GF-D8 (cell line): Measurements from ENCODE around the gene POLK.
"Not testable (repeated sequence)": the region's sequence is repeated elsewhere in the genome, so short reads cannot be mapped to it uniquely, and the experiment has no call there.

Experiments
- DNase-seq: peaks from one replicate; lab custom pipeline; 2025; lab: John Stamatoyannopoulos, UW

The POLK gene

DNA sequence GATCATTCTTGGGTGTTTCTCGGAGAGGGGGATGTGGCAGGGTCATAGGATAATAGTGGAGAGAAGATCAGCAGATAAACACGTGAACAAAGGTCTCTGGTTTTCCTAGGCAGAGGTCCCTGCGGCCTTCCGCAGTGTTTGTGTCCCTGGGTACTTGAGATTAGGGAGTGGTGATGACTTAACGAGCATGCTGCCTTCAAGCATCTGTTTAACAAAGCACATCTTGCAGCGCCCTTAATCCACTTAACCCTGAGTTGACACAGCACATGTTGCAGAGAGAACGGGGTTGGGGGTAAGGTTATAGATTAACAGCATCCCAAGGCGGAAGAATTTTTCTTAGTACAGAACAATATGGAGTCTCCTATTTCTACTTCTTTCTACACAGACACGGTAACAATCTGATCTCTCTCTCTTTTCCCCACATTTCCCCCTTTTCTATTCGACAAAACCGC is 99.2 kb downstream of the POLK start:
- DNase-seq: not testable (repeated sequence)

DNA sequence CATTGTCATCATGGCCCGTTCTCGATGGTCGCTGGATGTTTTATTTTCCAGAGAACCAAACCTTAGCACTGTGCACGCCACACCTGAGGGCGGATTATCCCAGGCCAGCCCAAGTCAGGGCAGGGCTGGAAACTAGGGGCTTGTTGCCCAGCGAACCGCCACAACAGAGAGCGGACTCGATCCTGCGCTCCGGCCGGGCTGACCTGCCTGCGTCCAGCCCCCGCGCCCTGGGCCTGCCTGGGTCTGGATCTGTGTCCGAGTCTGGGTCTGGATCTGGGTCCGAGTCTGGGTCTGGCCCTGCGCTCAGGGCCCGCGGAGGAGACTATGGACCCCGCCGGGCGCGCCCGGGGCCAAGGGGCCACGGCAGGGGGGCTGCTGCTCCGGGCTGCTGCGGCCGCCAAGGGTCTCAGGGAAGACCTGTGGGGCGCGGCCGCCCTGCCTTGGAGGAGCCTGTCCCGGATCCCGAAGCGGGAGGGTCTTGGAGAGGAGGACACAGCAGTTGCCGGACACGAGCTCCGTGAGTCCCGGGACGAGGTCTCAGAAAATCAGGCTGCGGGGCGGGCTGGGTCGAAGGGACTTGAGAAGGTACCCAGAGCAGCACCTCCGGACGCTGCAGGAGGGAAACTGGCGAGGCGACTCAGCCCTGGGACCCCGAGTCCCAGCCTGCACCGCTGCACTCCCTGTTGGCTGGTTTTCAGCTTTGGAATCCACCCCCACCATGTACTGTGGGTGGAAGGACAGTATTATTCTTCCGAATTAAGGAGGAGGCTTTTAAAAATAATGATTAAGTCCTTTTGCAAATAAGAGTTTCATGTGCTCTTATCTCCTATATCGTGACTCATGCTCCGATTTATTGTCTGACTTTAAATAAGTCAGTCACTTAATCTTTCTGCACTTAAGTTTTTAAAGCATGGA is 99.9 kb downstream of the POLK start, which contains the start of gene ANKDD1B:
TSS of gene ANKDD1B (plus strand) at position 143 of the 915 bp plus-strand sequence. CDS start at position 325, 182 bp downstream.
- no peak for DNase-seq

DNA sequence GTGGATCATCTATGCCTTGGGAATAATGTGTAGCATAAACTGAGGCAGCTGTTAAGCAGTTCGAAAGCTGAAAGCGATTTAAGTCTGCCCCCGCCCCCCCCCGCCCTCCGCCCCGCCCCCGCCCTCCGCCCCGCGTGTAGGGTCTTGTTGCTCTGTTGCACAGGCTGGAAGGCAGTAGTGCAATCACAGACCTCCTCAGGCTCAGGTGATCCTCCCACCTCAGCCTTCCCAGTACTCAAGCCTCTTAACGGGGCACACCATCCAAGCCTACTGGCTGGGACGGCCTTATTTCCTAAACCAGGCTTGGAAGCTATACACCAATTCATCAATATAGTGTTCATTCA is 100.5 kb downstream of the POLK start:
- no peak for DNase-seq

DNA sequence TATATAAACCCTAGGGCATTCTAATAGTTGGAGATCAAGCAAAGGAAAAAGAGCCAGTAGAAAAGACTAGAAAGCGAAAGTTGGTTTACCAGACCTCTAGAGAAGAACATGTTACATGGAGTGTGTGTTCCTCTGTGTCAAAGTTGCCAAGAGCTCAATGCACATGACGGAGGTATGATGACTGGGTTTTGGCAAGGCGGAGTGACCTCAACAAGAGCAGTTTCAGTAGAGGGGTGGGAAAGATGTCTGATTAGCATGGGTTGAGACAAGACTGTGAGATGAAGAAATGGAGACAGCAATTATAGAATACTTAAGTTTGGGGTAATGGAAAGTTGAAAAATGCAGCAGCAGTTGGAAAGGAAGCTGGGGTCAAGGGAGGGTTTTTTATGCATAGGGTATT is 101.2 kb downstream of the POLK start:
- no peak for DNase-seq

GRCh38 chr5:75614176-75614575 is 102.5 kb downstream of the POLK start:
- no peak for DNase-seq

DNA sequence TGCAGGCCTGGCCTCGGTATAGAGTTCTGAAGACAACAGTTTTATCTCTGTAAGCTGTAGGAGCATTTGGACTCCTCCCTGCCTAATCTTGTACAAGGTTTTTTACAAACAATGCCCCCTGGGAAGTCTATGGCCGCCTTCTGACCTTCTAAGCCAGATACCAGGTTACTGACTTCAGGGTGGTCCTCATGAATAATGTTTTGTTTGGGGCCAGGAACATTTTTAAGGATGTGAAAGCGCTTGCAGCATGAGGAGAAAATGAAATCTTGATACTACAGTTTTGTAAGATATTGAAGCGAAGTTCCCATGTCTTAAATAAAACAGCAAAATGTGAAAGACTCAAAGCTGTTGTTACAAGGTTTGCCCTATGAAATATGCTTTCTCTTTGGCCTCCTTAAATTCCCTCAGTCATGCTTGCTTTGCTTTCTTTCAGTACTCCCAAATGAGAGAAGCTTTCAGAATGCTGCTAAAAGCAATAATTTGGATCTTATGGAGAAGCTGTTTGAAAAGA is 104.7 kb downstream of the POLK start:
- no peak for DNase-seq

DNA sequence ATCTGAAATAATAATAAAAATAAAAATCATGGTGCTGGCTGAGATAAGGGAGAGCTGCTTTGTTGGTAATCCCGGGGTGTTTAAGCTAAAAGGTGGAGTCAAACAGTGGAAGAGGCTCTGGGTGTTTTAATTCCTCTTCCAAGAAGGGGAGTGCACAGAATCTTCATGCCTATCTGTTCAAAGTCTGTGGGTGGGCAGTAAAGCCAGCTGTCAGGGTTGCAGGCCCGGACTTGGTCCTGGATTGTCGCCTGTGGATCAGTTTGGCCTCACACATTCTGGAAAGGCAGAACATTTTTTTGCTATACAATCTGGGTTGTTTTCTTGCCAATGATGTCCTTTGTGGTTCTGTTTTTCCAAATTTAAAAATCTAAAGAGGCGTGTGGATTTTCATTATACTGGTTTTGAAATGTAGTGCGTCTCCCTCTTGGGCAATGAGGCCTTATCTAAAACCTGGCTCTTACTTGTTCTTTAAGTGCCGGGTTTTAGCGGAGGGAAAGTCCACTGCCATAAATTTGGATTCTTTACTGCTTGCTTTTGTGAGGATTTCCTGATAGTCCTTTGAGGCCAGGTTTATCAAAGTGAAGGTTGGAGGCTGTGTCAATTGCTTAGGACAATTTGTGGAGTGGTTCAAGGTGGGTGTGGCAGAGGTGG is 105.4 kb downstream of the POLK start:
- DNase-seq: no peak

DNA sequence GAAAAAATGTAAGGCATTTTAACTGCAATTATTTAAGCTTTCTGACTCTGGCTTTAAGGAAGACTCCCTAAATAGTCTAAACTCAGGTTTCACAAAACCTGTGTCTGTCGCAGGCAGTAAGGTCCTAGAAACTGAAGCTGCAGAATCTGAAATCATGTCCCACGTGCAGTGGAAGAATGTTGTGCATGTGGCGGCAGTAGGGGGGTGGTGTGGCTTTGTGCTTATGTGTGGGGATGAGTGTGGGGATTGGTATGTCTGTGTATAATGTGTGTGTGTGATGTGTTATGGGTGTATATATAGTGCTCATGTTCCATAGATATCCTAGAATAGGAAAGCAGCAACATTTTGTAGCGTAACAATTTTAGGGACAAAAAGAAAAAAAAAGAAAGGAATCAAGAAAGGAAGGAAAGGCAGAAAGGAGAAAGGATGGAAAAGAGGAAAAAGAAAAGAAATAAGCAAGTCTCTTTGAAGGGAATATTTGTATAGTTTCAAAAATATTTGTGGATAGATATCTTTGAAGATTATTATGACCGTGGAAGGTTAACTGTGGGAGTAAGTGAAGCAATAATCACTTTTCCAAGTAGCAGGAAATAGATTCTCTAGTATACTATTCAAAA is 106.2 kb downstream of the POLK start:
- no peak for DNase-seq

GRCh38 chr5:75620184-75620959 is 108.7 kb downstream of the POLK start:
- DNase-seq: no peak

DNA sequence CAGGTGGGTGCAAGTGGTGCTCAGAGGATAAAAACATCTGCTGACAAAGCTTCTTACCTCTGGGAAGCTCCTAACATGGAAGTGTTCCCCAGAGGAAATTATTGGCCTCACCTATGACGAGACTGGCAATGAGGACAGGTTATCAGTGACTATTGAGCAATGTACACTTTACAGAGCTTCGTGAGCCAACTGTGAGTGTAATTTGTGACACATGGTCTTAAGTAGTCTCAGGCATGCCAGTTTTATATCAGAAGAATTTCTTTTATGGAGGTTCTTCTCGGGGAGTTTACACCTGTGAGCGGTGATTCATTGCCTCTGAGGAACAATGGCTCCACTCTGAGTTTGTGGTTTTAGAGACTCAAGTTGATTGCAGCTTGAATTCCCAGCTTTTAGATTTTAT is 110.9 kb downstream of the POLK start:
- DNase-seq: no peak

DNA sequence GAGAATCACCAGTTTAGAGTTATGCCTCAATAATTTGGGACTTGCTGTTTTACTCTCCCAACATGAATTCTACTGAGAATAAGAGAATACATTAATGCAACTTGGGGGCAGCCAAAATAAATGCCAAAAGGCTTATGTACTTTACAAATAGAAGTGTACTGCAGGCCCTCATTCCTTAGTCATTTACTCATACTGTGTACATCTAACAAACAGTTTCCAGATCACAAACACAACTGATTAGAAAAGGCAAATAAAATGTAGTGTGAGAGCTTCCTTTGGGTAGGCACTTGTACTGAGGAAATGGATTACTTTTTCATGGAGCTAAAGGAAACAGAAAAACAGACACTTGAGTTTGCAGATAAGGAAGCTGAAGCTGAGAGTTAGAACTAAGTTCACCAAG is 112.2 kb downstream of the POLK start:
- no peak for DNase-seq

GRCh38 chr5:75626959-75627358 is 115.3 kb downstream of the POLK start:
- no peak for DNase-seq

DNA sequence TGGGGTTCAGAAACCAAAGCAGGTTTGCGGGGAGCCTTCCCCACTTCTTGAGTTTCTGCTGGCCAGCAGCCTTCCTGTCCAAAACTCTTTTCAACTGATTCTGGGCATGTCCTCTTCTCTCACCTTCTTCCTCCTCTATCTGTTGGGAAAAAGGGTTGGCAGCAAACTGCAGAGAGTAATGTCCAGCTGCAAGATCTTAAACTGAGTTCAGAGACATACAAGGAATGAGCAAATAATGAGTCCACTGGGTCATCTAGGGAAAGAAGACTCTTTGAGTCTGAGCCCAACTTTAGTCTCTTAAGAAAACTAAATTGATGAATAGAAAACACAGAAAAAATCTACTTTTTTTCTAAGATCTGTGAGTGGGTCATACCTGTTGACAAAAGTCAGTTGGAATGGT is 116.1 kb downstream of the POLK start:
- DNase-seq: no peak

GRCh38 chr5:75630875-75631274 is 119.2 kb downstream of the POLK start:
- DNase-seq: no peak

DNA sequence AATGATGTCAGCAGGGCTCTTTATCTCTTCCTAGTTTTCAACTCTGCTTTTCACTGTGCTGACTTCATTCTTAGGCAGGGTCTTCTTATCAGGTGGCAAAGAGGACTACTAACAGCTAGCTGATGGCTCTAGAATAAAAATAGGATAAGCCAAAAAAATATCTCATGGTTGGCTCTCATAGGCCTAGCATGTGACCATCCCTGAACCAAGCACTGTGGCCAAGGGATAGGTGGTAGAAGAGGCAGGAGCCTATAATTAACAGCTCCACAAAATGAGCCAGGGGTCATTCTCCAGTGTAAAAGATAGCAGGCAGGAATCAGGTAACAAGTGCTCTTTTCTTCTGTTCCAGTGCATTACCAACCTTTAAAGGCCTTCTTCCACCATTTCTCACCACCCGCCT is 120.6 kb downstream of the POLK start:
- DNase-seq: no peak

DNA sequence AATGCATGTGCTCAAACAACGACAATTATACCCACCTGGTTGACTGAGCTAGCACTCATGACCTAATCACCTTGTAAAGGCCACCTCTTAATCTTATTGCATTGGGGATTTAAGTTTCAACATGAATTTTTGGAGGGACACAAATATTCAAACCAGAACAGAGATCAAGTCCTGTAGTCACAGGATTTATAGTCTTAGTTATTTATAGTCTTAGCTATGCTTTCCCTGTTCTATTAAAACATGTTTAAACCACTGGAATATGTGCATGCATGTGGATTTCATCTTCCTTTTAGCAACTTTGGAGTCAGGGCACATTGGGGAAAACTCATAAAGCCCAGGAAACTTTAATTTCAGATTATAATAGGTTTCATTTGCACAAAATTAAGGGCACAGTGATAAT is 126.3 kb downstream of the POLK start:
- DNase-seq: no peak

DNA sequence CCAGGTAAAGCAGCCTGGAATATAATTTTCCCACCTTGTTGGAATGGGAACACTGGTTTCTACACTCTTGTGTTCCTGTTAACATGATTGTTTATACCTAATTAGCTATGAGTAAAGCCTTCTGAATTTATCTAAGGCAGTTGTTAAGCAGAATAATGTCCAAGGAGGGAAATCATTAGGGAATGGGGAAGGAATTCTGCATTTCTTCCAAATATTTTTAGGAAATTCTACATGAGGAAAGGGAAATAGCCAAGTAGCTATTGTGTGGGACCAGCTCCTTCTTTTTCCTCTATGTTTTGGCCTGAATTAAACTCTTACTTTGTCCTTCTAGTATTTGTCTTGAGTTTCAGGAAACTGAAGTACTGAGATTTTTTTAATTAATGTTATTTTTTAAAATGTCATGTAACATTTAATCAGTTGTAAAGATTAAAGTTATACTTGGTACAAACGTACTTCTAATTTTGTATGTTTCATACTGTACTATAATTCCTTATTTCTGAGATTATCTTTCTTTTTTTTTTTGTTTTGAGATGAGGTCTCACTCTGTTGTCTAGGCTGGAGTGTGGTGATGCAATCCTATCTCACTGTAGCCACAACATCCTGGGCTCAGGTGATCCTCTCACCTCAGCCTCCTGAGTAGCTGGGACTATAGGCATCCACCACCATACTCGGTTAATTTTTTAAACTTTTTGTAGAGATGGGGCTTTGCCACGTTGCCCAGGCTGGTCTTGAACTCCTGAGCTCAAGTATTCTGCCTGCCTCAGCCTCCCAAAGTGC is 128.0 kb downstream of the POLK start:
- DNase-seq: no peak

- no peak for DNase-seq
These were observed 128.7 kb downstream of the POLK start for GRCh38 chr5:75640395-75640794.

- no peak for DNase-seq
These were observed 129.1 kb downstream of the POLK start for GRCh38 chr5:75640826-75641225.

DNA sequence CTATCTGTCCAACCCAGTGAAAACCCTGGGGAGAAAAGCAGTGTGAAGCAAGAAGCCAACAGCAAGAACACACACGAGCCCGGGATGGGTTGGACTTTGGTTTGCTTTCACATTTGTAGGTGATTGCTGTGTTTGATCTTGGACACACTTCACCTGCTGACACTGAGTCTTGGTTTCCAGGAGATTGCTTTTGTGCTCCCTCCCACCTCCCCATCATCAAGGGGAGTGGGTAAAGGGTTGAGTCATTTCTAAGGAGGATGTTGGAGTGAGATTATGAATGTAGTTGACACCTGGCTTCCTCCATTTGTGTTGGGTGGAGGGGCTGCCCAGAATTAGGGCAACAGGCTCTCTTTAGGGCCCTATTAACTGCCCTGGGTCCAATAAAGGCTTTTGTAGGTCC is 137.0 kb downstream of the POLK start:
- DNase-seq: no peak
